HepG2 (cell line): Measurements from ENCODE around the gene SBNO2. TPM values are rescaled to one million over a fixed set of nuclear protein-coding genes. Genes with fewer than 3 reads are reported as not detected.

Experiments used
- CHD2 ChIP-seq: IDR thresholded peaks from 2 replicates; pipeline ENCODE4 v1.6.1; 2011; ENCODE audit warnings: low read depth, low read length, improper control_type of control experiment
- FOSL2 ChIP-seq: sonication (generic); formaldehyde crosslinking; IDR thresholded peaks from 2 replicates; pipeline ENCODE4 v1.4.0; 2020; ENCODE audit warnings: missing genetic modification reagents
- FOXC1 ChIP-seq: sonication (generic); formaldehyde crosslinking; IDR thresholded peaks from 2 replicates; pipeline ENCODE4 v1.8.0; 2022; ENCODE audit warnings: mild to moderate bottlenecking, missing genetic modification reagents, borderline replicate concordance
- HES4 ChIP-seq: sonication (generic); formaldehyde crosslinking; IDR thresholded peaks from 2 replicates; pipeline ENCODE4 v1.9.0; 2021; ENCODE audit warnings: mild to moderate bottlenecking, missing genetic modification reagents, borderline replicate concordance
- ISL2 ChIP-seq: sonication (generic); formaldehyde crosslinking; IDR thresholded peaks from 2 replicates; pipeline ENCODE4 v1.5.0; 2020; ENCODE audit warnings: missing genetic modification reagents
- KDM2A ChIP-seq: sonication (generic); formaldehyde crosslinking; IDR thresholded peaks from 2 replicates; pipeline ENCODE4 v1.4.0; 2020; ENCODE audit warnings: low read depth, missing genetic modification reagents, borderline replicate concordance
- KDM4B ChIP-seq: sonication (generic); formaldehyde crosslinking; IDR thresholded peaks from 2 replicates; pipeline ENCODE4 v1.4.0; 2020; ENCODE audit warnings: missing genetic modification reagents
- KLF6 ChIP-seq: IDR thresholded peaks from 2 replicates; pipeline ENCODE4 v1.8.0; 2016; ENCODE audit warnings: missing biosample characterization, missing genetic modification reagents
- MXD1 ChIP-seq: sonication (generic); formaldehyde crosslinking; IDR thresholded peaks from 2 replicates; pipeline ENCODE4 v1.4.0; 2020; ENCODE audit warnings: mild to moderate bottlenecking, missing genetic modification reagents
- NCOR1 ChIP-seq: fragments of 200-600 bp; sonication (generic); IDR thresholded peaks from 2 replicates; pipeline ENCODE4 v1.7.0; 2017; ENCODE audit warnings: antibody characterized with exemption, low read length, borderline replicate concordance
- NFIC ChIP-seq: IDR thresholded peaks from 2 replicates; pipeline ENCODE4 v1.6.1; 2012; ENCODE audit warnings: mild to moderate bottlenecking, low read length, inconsistent platforms
- NKX3-1 ChIP-seq: sonication (generic); formaldehyde crosslinking; IDR thresholded peaks from 2 replicates; pipeline ENCODE4 v1.5.0; 2020; ENCODE audit warnings: missing genetic modification reagents
- PHF20 ChIP-seq: sonication (generic); formaldehyde crosslinking; IDR thresholded peaks from 2 replicates; pipeline ENCODE4 v1.5.0; 2020; ENCODE audit warnings: mild to moderate bottlenecking, missing genetic modification reagents
- PHF5A ChIP-seq: IDR thresholded peaks from one replicate; pipeline ENCODE4 v1.6.1; 2018; ENCODE audit warnings: low read depth, missing genetic modification reagents; ENCODE audit not compliant: unreplicated experiment
- POLR2A ChIP-seq, 2 experiments: IDR thresholded peaks; 2 replicates each; pipeline ENCODE4 v1.6.1; 2011; ENCODE audit warnings: low read depth in 2 of 2, low read length in 2 of 2, mild to moderate bottlenecking in 1 of 2, moderate library complexity in 1 of 2; ENCODE audit not compliant: insufficient read depth in 1 of 2
- RBFOX2 ChIP-seq: fragments of 200-400 bp; formaldehyde crosslinking; IDR thresholded peaks from 2 replicates; pipeline ENCODE4 v1.6.1; 2017; ENCODE audit warnings: low read depth, mild to moderate bottlenecking, low read length
- RFXANK ChIP-seq: IDR thresholded peaks from 2 replicates; pipeline ENCODE4 v1.6.1; 2016
- SATB2 ChIP-seq: sonication (generic); formaldehyde crosslinking; IDR thresholded peaks from 2 replicates; pipeline ENCODE4 v1.5.0; 2020; ENCODE audit warnings: missing genetic modification reagents
- SUZ12 ChIP-seq: fragments of 150-350 bp; IDR thresholded peaks from 2 replicates; pipeline ENCODE4 v1.6.1; 2014; ENCODE audit warnings: low read depth, low read length
- ZBTB43 ChIP-seq: sonication (generic); formaldehyde crosslinking; conservative IDR thresholded peaks from 2 replicates; pipeline ENCODE4 v1.4.0; 2020; ENCODE audit warnings: missing genetic modification reagents
- ZBTB49 ChIP-seq: sonication (generic); formaldehyde crosslinking; IDR thresholded peaks from 2 replicates; pipeline ENCODE4 v1.4.0; 2020; ENCODE audit warnings: missing genetic modification reagents, borderline replicate concordance
- ZIK1 ChIP-seq: sonication (generic); formaldehyde crosslinking; IDR thresholded peaks from 2 replicates; pipeline ENCODE4 v1.5.0; 2020; ENCODE audit warnings: mild to moderate bottlenecking, low read depth, missing genetic modification reagents, borderline replicate concordance
- ZNF20 ChIP-seq: sonication (generic); formaldehyde crosslinking; IDR thresholded peaks from 2 replicates; pipeline ENCODE4 v1.4.0; 2020; ENCODE audit warnings: mild to moderate bottlenecking, moderate library complexity, missing genetic modification reagents
- ZNF251 ChIP-seq: sonication (generic); formaldehyde crosslinking; IDR thresholded peaks from 2 replicates; pipeline ENCODE4 v1.9.0; 2021; ENCODE audit warnings: mild to moderate bottlenecking, missing genetic modification reagents
- ZNF501 ChIP-seq: sonication (generic); formaldehyde crosslinking; IDR thresholded peaks from 2 replicates; pipeline ENCODE4 v1.5.1; 2020; ENCODE audit warnings: mild to moderate bottlenecking, moderate library complexity, missing genetic modification reagents
- ZNF589 ChIP-seq: sonication (generic); formaldehyde crosslinking; conservative IDR thresholded peaks from 2 replicates; pipeline ENCODE4 v1.8.0; 2022; ENCODE audit warnings: mild to moderate bottlenecking, moderate library complexity, missing genetic modification reagents
- ZNF605 ChIP-seq: sonication (generic); formaldehyde crosslinking; IDR thresholded peaks from 2 replicates; pipeline ENCODE4 v1.8.0; 2022; ENCODE audit warnings: mild to moderate bottlenecking, missing genetic modification reagents
- ZNF775 ChIP-seq: sonication (generic); formaldehyde crosslinking; IDR thresholded peaks from 2 replicates; pipeline ENCODE4 v1.4.0; 2020; ENCODE audit warnings: missing genetic modification reagents, mild to moderate bottlenecking, moderate library complexity, borderline replicate concordance
- ZSCAN20 ChIP-seq: sonication (generic); formaldehyde crosslinking; IDR thresholded peaks from 2 replicates; pipeline ENCODE4 v1.4.0; 2020; ENCODE audit warnings: missing genetic modification reagents, mild to moderate bottlenecking, borderline replicate concordance
- polyA plus RNA-seq, 8 experiments: library from polyadenylated mRNA; depleted of rRNA in 3 of 8; stranded (reverse) in 7 of 8; unstranded in 1 of 8; fragments of >200 nt; fragmentation: Illumina TruSeq in 4 of 8; extraction: Trizol in 4 of 8; gene quantifications; 2 replicates each; pipeline versions ENCODE4 v1.2.1 to v1.2.3, GENCODE V29; 2011 to 2016; ENCODE audit warnings: low read depth in 4 of 8, missing spikeins in 1 of 8, mixed read lengths in 1 of 8; ENCODE audit not compliant: insufficient read depth in 1 of 8
- total RNA-seq, 5 experiments: library from RNA; depleted of rRNA; stranded (reverse); fragments of >200 nt; fragmentation: Illumina TruSeq; extraction: Trizol; gene quantifications; 2 replicates each; pipeline ENCODE4 v1.2.3, GENCODE V29; 2016; ENCODE audit warnings: low read depth in 1 of 5

SBNO2 gene
- total and polyA plus RNA-seq, 2 of the 13 experiments (the other 11 are each of a cell fraction or from before 2014, with no cell fraction given) = 8.6 to 10.4 TPM

- TF ChIP-seq ZBTB49 (CRISPR knock-in tag) (no peak), ZSCAN20 (CRISPR knock-in tag) (no peak), PHF5A (CRISPR knock-in tag) (peak; percentile 17), KLF6 (no peak), CHD2 (no peak), RFXANK (CRISPR knock-in tag) (no peak), NCOR1 (no peak), FOXC1 (CRISPR knock-in tag) (no peak), ZIK1 (no peak), RBFOX2 (peak; percentile 79), HES4 (no peak), ZNF605 (CRISPR knock-in tag) (0 out of 2 replicates have a peak, but pooled peaks have one; percentile 31), POLR2A (IDR thresholded peaks at IDR 0.05; ENCODE audit: insufficient read depth in 1 of 2, low read depth in 2 of 2, low read length in 2 of 2) (peak in 1 of 2 experiments; percentile 62; a peak in 2 of 4 replicates), NKX3-1 (CRISPR knock-in tag) (no peak), NFIC (no peak), ZBTB43 (no peak), PHF20 (CRISPR knock-in tag) (no peak), ZNF20 (CRISPR knock-in tag) (no peak), KDM2A (CRISPR knock-in tag) (0 out of 2 replicates have a peak, but pooled peaks have one; percentile 27), ZNF589 (peak; percentile 61; the same call in 1 of the 2 replicates), KDM4B (CRISPR knock-in tag) (no peak), ZNF251 (CRISPR knock-in tag) (no peak), ZNF501 (CRISPR knock-in tag) (no peak), SUZ12 (no peak), MXD1 (CRISPR knock-in tag) (no peak), SATB2 (CRISPR knock-in tag) (no peak), ZNF775 (CRISPR knock-in tag) (no peak), ISL2 (CRISPR knock-in tag) (no peak), FOSL2 (CRISPR knock-in tag) (no peak)
Measured at GRCh38 chr19:1085676-1086442, 88.2 kb downstream of the SBNO2 start (continued).
